Measurements from ENCODE around the gene IFT57. TPM values are rescaled to one million over a fixed set of nuclear protein-coding genes. Genes with fewer than 3 reads are reported as not detected.

The IFT57 gene
- polyA plus RNA-seq: 23.7 and 25.6 TPM in 2 replicates

GRCh38 chr3:108221911-108222852, at the start of gene IFT57:
Gene IFT57, minus strand, starts transcription at chr3:108222424. Its CDS starts 102 bp downstream, at chr3:108222322.

Other genes starting within 250 kb of the IFT57 start
- gene CD47, start 131.4 kb downstream of the IFT57 start, polyA plus RNA-seq: 48.1 and 114 TPM in 2 replicates
- gene HHLA2, start 74.1 kb upstream of the IFT57 start, polyA plus RNA-seq: 0.90 TPM in 1 of 2 replicates, not detected in the other